ENCODE data around the gene MDFI. TPM values are rescaled to one million over a fixed set of nuclear protein-coding genes. Genes with fewer than 3 reads are reported as not detected.

MDFI gene
- total and polyA plus RNA-seq, 4 donors: 0.24 to 2.8 (median 0.50) TPM; not detected in 1

GRCh38 chr6:41676431-41676830 is 38.2 kb downstream of the MDFI start:
- no peak for DNase-seq (ENCODE audit: low spot score)
- TF ChIP-seq RXRA (IDR thresholded peaks at IDR 0.05): no peak
- no peak for TF ChIP-seq HNF4A (conservative IDR thresholded peaks at IDR 0.05)
- TF ChIP-seq, protein P1, sequence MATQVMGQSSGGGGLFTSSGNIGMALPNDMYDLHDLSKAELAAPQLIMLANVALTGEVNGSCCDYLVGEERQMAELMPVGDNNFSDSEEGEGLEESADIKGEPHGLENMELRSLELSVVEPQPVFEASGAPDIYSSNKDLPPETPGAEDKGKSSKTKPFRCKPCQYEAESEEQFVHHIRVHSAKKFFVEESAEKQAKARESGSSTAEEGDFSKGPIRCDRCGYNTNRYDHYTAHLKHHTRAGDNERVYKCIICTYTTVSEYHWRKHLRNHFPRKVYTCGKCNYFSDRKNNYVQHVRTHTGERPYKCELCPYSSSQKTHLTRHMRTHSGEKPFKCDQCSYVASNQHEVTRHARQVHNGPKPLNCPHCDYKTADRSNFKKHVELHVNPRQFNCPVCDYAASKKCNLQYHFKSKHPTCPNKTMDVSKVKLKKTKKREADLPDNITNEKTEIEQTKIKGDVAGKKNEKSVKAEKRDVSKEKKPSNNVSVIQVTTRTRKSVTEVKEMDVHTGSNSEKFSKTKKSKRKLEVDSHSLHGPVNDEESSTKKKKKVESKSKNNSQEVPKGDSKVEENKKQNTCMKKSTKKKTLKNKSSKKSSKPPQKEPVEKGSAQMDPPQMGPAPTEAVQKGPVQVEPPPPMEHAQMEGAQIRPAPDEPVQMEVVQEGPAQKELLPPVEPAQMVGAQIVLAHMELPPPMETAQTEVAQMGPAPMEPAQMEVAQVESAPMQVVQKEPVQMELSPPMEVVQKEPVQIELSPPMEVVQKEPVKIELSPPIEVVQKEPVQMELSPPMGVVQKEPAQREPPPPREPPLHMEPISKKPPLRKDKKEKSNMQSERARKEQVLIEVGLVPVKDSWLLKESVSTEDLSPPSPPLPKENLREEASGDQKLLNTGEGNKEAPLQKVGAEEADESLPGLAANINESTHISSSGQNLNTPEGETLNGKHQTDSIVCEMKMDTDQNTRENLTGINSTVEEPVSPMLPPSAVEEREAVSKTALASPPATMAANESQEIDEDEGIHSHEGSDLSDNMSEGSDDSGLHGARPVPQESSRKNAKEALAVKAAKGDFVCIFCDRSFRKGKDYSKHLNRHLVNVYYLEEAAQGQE (IDR thresholded peaks at IDR 0.05): no peak
- TF ChIP-seq ZBTB33 (IDR thresholded peaks at IDR 0.05): no peak
- H3K9me3 ChIP-seq (ENCODE audit: control insufficient read depth in 4 of 4, low read length in 3 of 4): no peaks in the 10 kb centered on the region

GRCh38 chr6:41677124-41677921 is 39.1 kb downstream of the MDFI start:
- 91% methylated on average over 25 of the region's 25 CpGs for WGBS
- peaks cover 0 to 3% (median 0%) of the 10 kb centered on the region in 4 donors for H3K27me3 ChIP-seq (ENCODE audit: control insufficient read depth in 4 of 4, insufficient read depth in 4 of 4, low read length in 3 of 4)
- H3K9ac ChIP-seq (ENCODE audit: low read depth in 1 of 2, low read length in 2 of 2): no peak overlapping the region
- DNase-seq (ENCODE audit: low spot score): no peak
- TF ChIP-seq EGR1 (IDR thresholded peaks at IDR 0.05; ENCODE audit: low read depth in 2 of 2) (no peak), ZBTB33 (IDR thresholded peaks at IDR 0.05) (no peak), HNF4G (IDR thresholded peaks at IDR 0.05) (no peak), RAD21 (IDR thresholded peaks at IDR 0.05) (no peak), NR2F2 (IDR thresholded peaks at IDR 0.05) (no peak), YY1 (IDR thresholded peaks at IDR 0.05) (no peak), JUND (IDR thresholded peaks at IDR 0.05) (no peak), FOXA2 (IDR thresholded peaks at IDR 0.05) (no peak), CTCF (IDR thresholded peaks at IDR 0.05; ENCODE audit: low read depth, low read length, missing input control) (no peak), TAF1 (conservative IDR thresholded peaks at IDR 0.05) (no peak), SP1 (IDR thresholded peaks at IDR 0.05) (no peak), GABPA (IDR thresholded peaks at IDR 0.05 in 1 of 2, conservative IDR thresholded peaks at IDR 0.05 in 1 of 2) (no peak), FOXA1 (IDR thresholded peaks at IDR 0.05) (no peak)
- TF ChIP-seq, protein P1 (IDR thresholded peaks at IDR 0.05): no peak
- TF ChIP-seq, protein P2, sequence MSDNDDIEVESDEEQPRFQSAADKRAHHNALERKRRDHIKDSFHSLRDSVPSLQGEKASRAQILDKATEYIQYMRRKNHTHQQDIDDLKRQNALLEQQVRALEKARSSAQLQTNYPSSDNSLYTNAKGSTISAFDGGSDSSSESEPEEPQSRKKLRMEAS (IDR thresholded peaks at IDR 0.05): no peak
- H3K4me3 ChIP-seq (ENCODE audit: low read depth in 1 of 3, low read length in 3 of 3): no peak overlapping the region
- peaks cover 0 to 4% (median 2%) of the 10 kb centered on the region in 4 donors for H3K4me1 ChIP-seq (ENCODE audit: control insufficient read depth in 4 of 4, insufficient read depth in 4 of 4, low read length in 3 of 4)
- no peak overlapping the region for H3K27ac ChIP-seq (ENCODE audit: low read depth in 1 of 2, low read length in 2 of 2)
- no peaks in the 10 kb centered on the region for H3K36me3 ChIP-seq (ENCODE audit: control insufficient read depth in 4 of 4, insufficient read depth in 3 of 4, low read depth in 1 of 4, low read length in 3 of 4)
- no peaks in the 10 kb centered on the region for H3K9me3 ChIP-seq (ENCODE audit: control insufficient read depth in 4 of 4, low read length in 3 of 4)

More at GRCh38 chr6:41676431-41676830, 38.2 kb downstream of the MDFI start:
- Histone ChIP-seq H3K27me3 (ENCODE audit: control insufficient read depth in 4 of 4, insufficient read depth in 4 of 4, low read length in 3 of 4) (peaks cover 0 to 3% (median 0%) of the 10 kb centered on the region in 4 donors), H3K4me3 (ENCODE audit: low read depth in 1 of 3, low read length in 3 of 3) (no peak overlapping the region), H3K27ac (ENCODE audit: low read depth in 1 of 2, low read length in 2 of 2) (no peak overlapping the region), H3K9ac (ENCODE audit: low read depth in 1 of 2, low read length in 2 of 2) (no peak overlapping the region), H3K4me1 (ENCODE audit: control insufficient read depth in 4 of 4, insufficient read depth in 4 of 4, low read length in 3 of 4) (no peaks in the 10 kb centered on the region), H3K36me3 (ENCODE audit: control insufficient read depth in 4 of 4, insufficient read depth in 3 of 4, low read depth in 1 of 4, low read length in 3 of 4) (no peaks in the 10 kb centered on the region)
- 87% methylated on average over 5 of the region's 5 CpGs for WGBS

Measured in liver (tissue), 9 donors.